ENCODE results near the gene CLDND2.

The CLDND2 gene

DNA sequence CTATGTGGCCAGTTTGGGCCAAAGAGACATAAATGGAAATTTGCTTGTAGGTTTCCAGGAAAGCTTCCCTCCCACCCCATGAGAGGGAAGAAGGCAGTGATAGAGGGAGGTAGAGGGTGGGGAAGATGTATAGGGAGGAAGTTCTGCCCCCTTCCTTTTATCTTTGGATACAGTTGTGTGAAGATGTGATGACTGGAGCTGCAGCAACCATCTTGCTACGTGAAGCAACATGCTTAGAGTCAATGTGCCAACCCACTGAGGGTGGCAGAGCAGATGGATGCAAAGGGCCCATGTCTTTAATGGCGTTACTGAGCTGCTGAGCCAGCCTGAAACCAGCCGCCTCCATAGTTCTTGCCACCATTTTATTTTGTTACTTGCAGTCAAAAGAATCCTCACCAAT, 37.6 kb downstream of the CLDND2 start:
- no peak for DNase-seq (ENCODE audit: low read depth in 2 of 2)

- DNase-seq (ENCODE audit: low read depth in 2 of 2): no peak
Observed at GRCh38 chr19:51330366-51330765, 38.4 kb downstream of the CLDND2 start.

GRCh38 chr19:51329411-51329810, 39.4 kb downstream of the CLDND2 start:
- no peak for DNase-seq (ENCODE audit: low read depth in 2 of 2)

GRCh38 chr19:51327066-51328001, 41.5 kb downstream of the CLDND2 start:
- DNase-seq (ENCODE audit: low read depth in 2 of 2): no peak

DNA sequence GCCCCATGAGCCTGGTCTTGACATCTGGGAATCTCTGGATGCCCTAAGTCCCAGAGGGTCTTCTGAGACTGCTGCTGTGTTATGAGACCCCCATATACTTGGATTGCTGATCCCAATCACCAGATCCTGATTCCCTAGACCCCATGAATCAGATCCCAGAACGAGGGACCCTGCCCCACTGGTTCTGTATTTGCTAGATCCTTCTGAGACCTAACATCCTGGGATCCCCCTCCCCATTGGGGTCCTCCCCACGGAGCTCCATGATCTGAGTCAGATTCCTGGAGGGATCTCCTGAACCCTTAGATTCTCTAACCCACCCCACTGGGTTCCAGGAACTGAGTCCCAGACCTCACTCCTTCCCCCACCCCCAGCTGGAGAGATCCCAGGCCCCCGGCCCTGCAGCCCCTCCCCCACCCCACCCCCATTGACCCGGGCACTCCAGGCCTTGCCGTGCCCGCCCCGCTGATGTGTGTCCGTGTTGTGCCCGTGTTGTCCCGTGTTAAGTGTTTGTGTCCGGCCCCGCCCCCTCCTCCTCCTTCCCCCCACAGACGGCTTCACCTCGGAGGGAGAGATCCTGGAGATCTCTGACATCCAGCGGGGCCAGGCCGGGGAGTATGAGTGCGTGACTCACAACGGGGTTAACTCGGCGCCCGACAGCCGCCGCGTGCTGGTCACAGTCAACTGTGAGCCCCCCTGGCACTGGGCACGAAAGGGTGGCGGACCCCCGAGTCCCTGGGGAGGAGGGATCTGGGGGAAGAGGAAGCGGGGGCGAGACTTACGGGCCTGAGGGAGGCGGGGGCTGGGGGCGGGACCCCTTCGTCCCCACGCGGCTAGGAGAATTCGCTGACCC, 42.4 kb downstream of the CLDND2 start:
- DNase-seq (ENCODE audit: low read depth in 2 of 2): no peak

- DNase-seq (ENCODE audit: low read depth in 2 of 2): no peak
Observed at GRCh38 chr19:51325161-51325976, 43.4 kb downstream of the CLDND2 start.

GRCh38 chr19:51324167-51324481, 44.7 kb downstream of the CLDND2 start:
- no peak for DNase-seq (ENCODE audit: low read depth in 2 of 2)

GRCh38 chr19:51323481-51324166, 45.2 kb downstream of the CLDND2 start:
- DNase-seq (ENCODE audit: low read depth in 2 of 2): no peak

GRCh38 chr19:51321799-51322198, 47.0 kb downstream of the CLDND2 start:
- no peak for DNase-seq (ENCODE audit: low read depth in 2 of 2)

GRCh38 chr19:51320280-51320657, 48.5 kb downstream of the CLDND2 start:
- DNase-seq (ENCODE audit: low read depth in 2 of 2): no peak

- DNase-seq (ENCODE audit: low read depth in 2 of 2): no peak
Observed at GRCh38 chr19:51319649-51320279, 49.0 kb downstream of the CLDND2 start.

- no peak for DNase-seq (ENCODE audit: low read depth in 2 of 2)
Observed at GRCh38 chr19:51318687-51319648, 49.8 kb downstream of the CLDND2 start.

DNA sequence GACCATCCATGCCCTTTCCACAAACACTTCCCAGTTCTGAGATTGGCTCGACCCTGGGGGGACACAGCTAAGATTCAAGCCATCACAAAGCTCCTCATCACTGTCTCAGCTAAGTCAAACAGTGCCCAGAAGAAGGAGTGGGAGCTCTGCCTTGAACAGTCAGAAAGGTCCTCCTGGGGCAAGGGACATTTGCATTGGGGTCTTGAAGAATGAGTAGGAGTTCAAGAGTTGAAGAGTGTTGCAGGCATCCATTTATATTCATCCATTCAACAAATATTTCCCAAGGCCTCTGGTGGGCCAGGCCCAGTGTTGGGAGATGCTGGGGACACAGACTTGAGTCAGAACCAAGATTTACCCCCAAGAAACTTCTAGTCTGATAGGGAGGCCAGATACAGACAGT, 50.8 kb downstream of the CLDND2 start:
- DNase-seq (ENCODE audit: low read depth in 2 of 2): no peak

GRCh38 chr19:51317376-51317775, 51.4 kb downstream of the CLDND2 start:
- DNase-seq (ENCODE audit: low read depth in 2 of 2): no peak

All from fibroblast of skin of left biceps (primary cell).